MM.1S (cell line): ENCODE results near the gene SLX4IP.

Source experiments
- EZH2phosphoT487 ChIP-seq: fragments of 300-600 bp; sonication (generic); IDR thresholded peaks from 2 replicates; pipeline ENCODE4 v1.6.1; 2018; ENCODE audit warnings: antibody characterized with exemption, low read length
- TF ChIP-seq, protein P1 (sequence below): fragments of 300-600 bp; sonication (generic); IDR thresholded peaks from 2 replicates; pipeline ENCODE4 v1.5.1; 2016; ENCODE audit warnings: antibody characterized with exemption, low read length, mixed read lengths

DNA sequence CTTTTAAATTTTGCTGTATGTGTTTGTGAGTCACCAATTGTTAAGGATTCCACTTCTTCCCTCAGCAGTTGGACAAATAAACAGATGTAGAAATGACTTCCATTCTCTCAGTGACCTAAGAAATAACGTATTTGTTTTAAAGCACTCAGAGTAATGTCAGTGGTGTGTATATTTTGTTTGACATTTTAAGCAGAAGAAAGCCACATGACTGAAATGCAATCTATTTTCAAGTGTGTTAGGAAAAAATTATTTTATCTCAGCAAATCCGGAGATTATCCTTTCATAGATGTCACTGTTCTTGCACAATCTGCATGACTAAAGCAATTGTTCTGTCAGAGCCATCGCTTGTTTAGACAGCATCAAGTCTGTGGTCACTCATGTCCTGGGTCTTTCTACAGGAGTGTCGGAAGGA is 161.6 kb downstream of the SLX4IP start:
- TF ChIP-seq, protein P1, sequence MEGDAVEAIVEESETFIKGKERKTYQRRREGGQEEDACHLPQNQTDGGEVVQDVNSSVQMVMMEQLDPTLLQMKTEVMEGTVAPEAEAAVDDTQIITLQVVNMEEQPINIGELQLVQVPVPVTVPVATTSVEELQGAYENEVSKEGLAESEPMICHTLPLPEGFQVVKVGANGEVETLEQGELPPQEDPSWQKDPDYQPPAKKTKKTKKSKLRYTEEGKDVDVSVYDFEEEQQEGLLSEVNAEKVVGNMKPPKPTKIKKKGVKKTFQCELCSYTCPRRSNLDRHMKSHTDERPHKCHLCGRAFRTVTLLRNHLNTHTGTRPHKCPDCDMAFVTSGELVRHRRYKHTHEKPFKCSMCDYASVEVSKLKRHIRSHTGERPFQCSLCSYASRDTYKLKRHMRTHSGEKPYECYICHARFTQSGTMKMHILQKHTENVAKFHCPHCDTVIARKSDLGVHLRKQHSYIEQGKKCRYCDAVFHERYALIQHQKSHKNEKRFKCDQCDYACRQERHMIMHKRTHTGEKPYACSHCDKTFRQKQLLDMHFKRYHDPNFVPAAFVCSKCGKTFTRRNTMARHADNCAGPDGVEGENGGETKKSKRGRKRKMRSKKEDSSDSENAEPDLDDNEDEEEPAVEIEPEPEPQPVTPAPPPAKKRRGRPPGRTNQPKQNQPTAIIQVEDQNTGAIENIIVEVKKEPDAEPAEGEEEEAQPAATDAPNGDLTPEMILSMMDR: no peak
- TF ChIP-seq EZH2phosphoT487: no peak
